Mesothelial cell of epicardium (in vitro differentiated cells): Measurements from ENCODE around the gene SEMA5A. TPM values are rescaled to one million over a fixed set of nuclear protein-coding genes. Genes with fewer than 3 reads are reported as not detected.

ENCODE experiments used
- DNase-seq, 2 experiments: peaks; one replicate each; pipeline ENCODE4 v3.0.0; 2021; ENCODE audit warnings: low spot score in 2 of 2; ENCODE audit not compliant: unreplicated experiment in 2 of 2
- H3K27ac Mint-ChIP-seq: 2 replicates; pipeline ENCODE4 v1.8.0; 2021; ENCODE audit warnings: mixed read lengths
- H3K27me3 Mint-ChIP-seq: 2 replicates; pipeline ENCODE4 v1.8.0; 2021; ENCODE audit warnings: low read depth, mixed read lengths
- H3K36me3 Mint-ChIP-seq: 2 replicates; pipeline ENCODE4 v1.8.0; 2021; ENCODE audit warnings: mixed read lengths
- H3K4me1 Mint-ChIP-seq: 2 replicates; pipeline ENCODE4 v1.8.0; 2021; ENCODE audit warnings: mixed read lengths
- H3K4me3 Mint-ChIP-seq: 2 replicates; pipeline ENCODE4 v1.8.0; 2021; ENCODE audit warnings: mild to moderate bottlenecking, moderate library complexity, mixed read lengths
- H3K9me3 Mint-ChIP-seq: 2 replicates; pipeline ENCODE4 v1.8.0; 2021; ENCODE audit warnings: mixed read lengths
- total RNA-seq: library from RNA; stranded (reverse); gene quantifications from 3 replicates; pipeline ENCODE4 v1.2.1, GENCODE V29; 2021
- TF ChIP-seq, protein P1 (sequence below): fragments of 200-600 bp; sonication (generic); IDR thresholded peaks from one replicate; pipeline ENCODE4 v1.5.0; 2021; ENCODE audit warnings: antibody characterized with exemption; ENCODE audit not compliant: unreplicated experiment

Gene SEMA5A
- total RNA-seq, 1 donor from 2014 or later, result 26.7 TPM

- DNase-seq, result no peak
- H3K4me1 Mint-ChIP-seq, result peaks cover 19% of the 10 kb centered on the region
- TF ChIP-seq, protein P1, sequence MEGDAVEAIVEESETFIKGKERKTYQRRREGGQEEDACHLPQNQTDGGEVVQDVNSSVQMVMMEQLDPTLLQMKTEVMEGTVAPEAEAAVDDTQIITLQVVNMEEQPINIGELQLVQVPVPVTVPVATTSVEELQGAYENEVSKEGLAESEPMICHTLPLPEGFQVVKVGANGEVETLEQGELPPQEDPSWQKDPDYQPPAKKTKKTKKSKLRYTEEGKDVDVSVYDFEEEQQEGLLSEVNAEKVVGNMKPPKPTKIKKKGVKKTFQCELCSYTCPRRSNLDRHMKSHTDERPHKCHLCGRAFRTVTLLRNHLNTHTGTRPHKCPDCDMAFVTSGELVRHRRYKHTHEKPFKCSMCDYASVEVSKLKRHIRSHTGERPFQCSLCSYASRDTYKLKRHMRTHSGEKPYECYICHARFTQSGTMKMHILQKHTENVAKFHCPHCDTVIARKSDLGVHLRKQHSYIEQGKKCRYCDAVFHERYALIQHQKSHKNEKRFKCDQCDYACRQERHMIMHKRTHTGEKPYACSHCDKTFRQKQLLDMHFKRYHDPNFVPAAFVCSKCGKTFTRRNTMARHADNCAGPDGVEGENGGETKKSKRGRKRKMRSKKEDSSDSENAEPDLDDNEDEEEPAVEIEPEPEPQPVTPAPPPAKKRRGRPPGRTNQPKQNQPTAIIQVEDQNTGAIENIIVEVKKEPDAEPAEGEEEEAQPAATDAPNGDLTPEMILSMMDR, result no peak
- no peak overlapping the region for H3K27ac Mint-ChIP-seq
- H3K4me3 Mint-ChIP-seq, result no peak overlapping the region
- H3K9me3 Mint-ChIP-seq, result peaks cover 3% of the 10 kb centered on the region
- H3K27me3 Mint-ChIP-seq, result no peaks in the 10 kb centered on the region
- H3K36me3 Mint-ChIP-seq, result no peaks in the 10 kb centered on the region
Measured at GRCh38 chr5:9342161-9342787, 203.6 kb downstream of the SEMA5A start.

GRCh38 chr5:9340085-9340484, 205.8 kb downstream of the SEMA5A start:
- no peaks in the 10 kb centered on the region for H3K36me3 Mint-ChIP-seq

DNA sequence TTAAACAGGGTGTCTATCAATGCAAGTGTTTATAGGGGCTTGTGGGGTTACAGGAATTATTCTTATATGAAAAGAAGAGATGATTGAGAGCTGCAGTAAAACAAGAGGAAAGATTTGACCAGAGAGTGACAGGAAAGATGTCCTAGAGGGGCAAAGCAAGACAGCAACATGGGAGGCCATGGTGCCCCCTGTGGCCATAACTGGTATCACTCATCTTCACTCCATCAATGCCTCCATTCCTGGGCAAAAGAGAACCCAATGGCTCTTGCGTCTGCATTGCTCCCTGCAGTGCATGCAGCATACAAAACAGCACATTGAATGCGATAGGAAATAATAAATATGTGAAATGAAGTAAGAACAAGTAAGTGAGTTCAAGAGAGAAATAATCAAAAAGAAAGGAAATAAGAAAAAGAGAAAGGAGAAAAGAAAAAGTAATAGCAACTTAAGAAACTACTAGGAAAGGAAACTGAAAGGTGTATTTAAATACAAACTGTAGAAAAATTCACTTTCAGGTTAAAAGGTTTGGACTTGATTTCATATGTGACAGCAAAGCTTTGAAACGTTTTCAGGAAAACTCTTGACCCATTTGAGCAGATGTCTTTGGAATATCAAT, 206.6 kb downstream of the SEMA5A start:
- no peak overlapping the region for H3K27ac Mint-ChIP-seq
- peaks cover 21% of the 10 kb centered on the region for H3K4me1 Mint-ChIP-seq
- H3K4me3 Mint-ChIP-seq, result no peak overlapping the region
- DNase-seq, result no peak
- H3K27me3 Mint-ChIP-seq, result no peaks in the 10 kb centered on the region
- TF ChIP-seq, protein P1, result peak; percentile 54
- no peaks in the 10 kb centered on the region for H3K36me3 Mint-ChIP-seq
- peaks cover 3% of the 10 kb centered on the region for H3K9me3 Mint-ChIP-seq

More at GRCh38 chr5:9340085-9340484, 205.8 kb downstream of the SEMA5A start:
- no peak overlapping the region for H3K4me3 Mint-ChIP-seq
- no peak for DNase-seq
- peaks cover 3% of the 10 kb centered on the region for H3K9me3 Mint-ChIP-seq
- H3K4me1 Mint-ChIP-seq, result peaks cover 22% of the 10 kb centered on the region
- H3K27me3 Mint-ChIP-seq, result no peaks in the 10 kb centered on the region
- H3K27ac Mint-ChIP-seq, result no peak overlapping the region
- TF ChIP-seq, protein P1, result no peak

DNA sequence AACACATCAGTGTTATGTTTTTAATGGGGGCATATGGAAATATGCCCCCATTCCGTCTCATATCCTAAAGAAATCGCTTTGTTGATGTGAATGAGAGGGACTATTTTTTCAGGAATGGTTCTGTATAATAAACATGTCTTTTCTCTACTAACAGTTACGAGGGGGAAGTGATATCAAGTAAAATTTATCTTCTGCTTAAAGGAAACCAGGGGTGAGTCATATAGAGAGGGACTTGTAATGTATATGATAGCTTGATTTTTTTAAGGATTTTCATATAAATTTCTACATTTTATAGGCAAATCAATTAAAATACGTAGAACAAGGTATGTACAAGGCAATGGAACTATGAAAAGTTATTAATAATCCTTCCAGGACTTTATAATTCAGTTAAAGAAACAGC, 207.1 kb downstream of the SEMA5A start:
- Mint-ChIP-seq H3K9me3 (peaks cover 3% of the 10 kb centered on the region), H3K27me3 (no peaks in the 10 kb centered on the region), H3K27ac (no peak overlapping the region), H3K4me1 (peaks cover 20% of the 10 kb centered on the region), H3K36me3 (no peaks in the 10 kb centered on the region), H3K4me3 (no peak overlapping the region)
- DNase-seq, result no peak
- TF ChIP-seq, protein P1, result no peak

- peak overlapping the region; percentile 55 for H3K27ac Mint-ChIP-seq
- H3K9me3 Mint-ChIP-seq, result peaks cover 3% of the 10 kb centered on the region
- H3K4me3 Mint-ChIP-seq, result no peak overlapping the region
- H3K4me1 Mint-ChIP-seq, result peaks cover 13% of the 10 kb centered on the region
- H3K27me3 Mint-ChIP-seq, result no peaks in the 10 kb centered on the region
- H3K36me3 Mint-ChIP-seq, result no peaks in the 10 kb centered on the region
- DNase-seq, result no peak
- TF ChIP-seq, protein P1, result no peak
Measured at GRCh38 chr5:9337928-9338595, 207.8 kb downstream of the SEMA5A start.
